HEK293 (cell line): ENCODE data around the gene LRP1.
A peak's percentile ranks its signal among the peaks of the same experiment; 100 is the strongest.

ENCODE experiments used
- CTCF ChIA-PET: fragments of 350-600 bp; formaldehyde crosslinking; extraction: SDS; loops from one replicate; lab custom pipeline; 2021; ENCODE audit warnings: antibody characterized with exemption; lab: Yijun Ruan, JAX
- POLR2A ChIA-PET: fragments of 300-600 bp; formaldehyde crosslinking; extraction: SDS; loops from one replicate; lab custom pipeline; 2020; ENCODE audit warnings: antibody characterized with exemption, inconsistent platforms; lab: Yijun Ruan, JAX
- H3K27ac ChIP-seq: fragments of 200-500 bp; sonication (Bioruptor generic); 2 replicates; pipeline ENCODE4 v1.5.1; 2014; ENCODE audit warnings: low read depth, low read length, control low read depth, inconsistent platforms; ENCODE audit errors: extremely low read depth
- H3K36me3 ChIP-seq, 2 experiments: fragments of 200-500 bp in 1 of 2; sonication (Bioruptor generic) in 1 of 2; 1 replicate in 1 of 2; 2 replicates in 1 of 2; pipeline ENCODE4 v1.5.1; 2014 to 2017; ENCODE audit warnings: inconsistent platforms in 2 of 2, low read length in 2 of 2; ENCODE audit not compliant: control insufficient read depth in 2 of 2, insufficient read depth in 1 of 2
- H3K4me1 ChIP-seq: fragments of 200-500 bp; sonication (Bioruptor generic); 2 replicates; pipeline ENCODE4 v1.5.1; 2014; ENCODE audit warnings: mild to moderate bottlenecking, low read length, inconsistent platforms; ENCODE audit not compliant: control insufficient read depth, insufficient read depth
- H3K4me3 ChIP-seq: 2 replicates; pipeline ENCODE4 v1.5.1; 2011; ENCODE audit warnings: low read depth, mild to moderate bottlenecking, control low read depth, low read length, moderate library complexity
- H3K9me3 ChIP-seq: fragments of 200-500 bp; sonication (Bioruptor generic); 2 replicates; pipeline ENCODE4 v1.5.1; 2014; ENCODE audit warnings: low read depth, low read length, inconsistent platforms; ENCODE audit not compliant: control insufficient read depth, insufficient read depth
- BCL11A ChIP-seq: fragments of 450-650 bp; formaldehyde crosslinking; IDR thresholded peaks from 2 replicates; pipeline ENCODE4 v1.5.1; 2016; ENCODE audit warnings: low read depth, missing biosample characterization, missing genetic modification characterization
- GLI4 ChIP-seq: fragments of 450-650 bp; formaldehyde crosslinking; IDR thresholded peaks from 2 replicates; pipeline ENCODE4 v1.5.1; 2016; ENCODE audit warnings: missing biosample characterization, missing genetic modification characterization
- GLIS2 ChIP-seq: fragments of 450-650 bp; formaldehyde crosslinking; IDR thresholded peaks from 2 replicates; pipeline ENCODE4 v1.5.1; 2016; ENCODE audit warnings: missing biosample characterization, missing genetic modification characterization
- HOXC10 ChIP-seq: sonication (generic); formaldehyde crosslinking; IDR thresholded peaks from 2 replicates; pipeline ENCODE4 v1.8.1; 2023; ENCODE audit warnings: mild to moderate bottlenecking, missing genetic modification reagents
- IKZF3 ChIP-seq: fragments of 450-650 bp; IDR thresholded peaks from 2 replicates; pipeline ENCODE4 v1.5.0; 2018; ENCODE audit warnings: missing biosample characterization, mild to moderate bottlenecking, missing genetic modification characterization, moderate library complexity
- KLF10 ChIP-seq: fragments of 450-650 bp; IDR thresholded peaks from 2 replicates; pipeline ENCODE4 v1.5.1; 2018; ENCODE audit warnings: missing biosample characterization, mild to moderate bottlenecking, missing genetic modification characterization
- OSR2 ChIP-seq: fragments of 450-650 bp; formaldehyde crosslinking; IDR thresholded peaks from 2 replicates; pipeline ENCODE4 v1.5.1; 2016; ENCODE audit warnings: missing biosample characterization, missing genetic modification characterization
- PATZ1 ChIP-seq: fragments of 450-650 bp; formaldehyde crosslinking; IDR thresholded peaks from 2 replicates; pipeline ENCODE4 v1.5.1; 2016; ENCODE audit warnings: missing biosample characterization, missing genetic modification characterization
- YY1 ChIP-seq: fragments of 450-650 bp; formaldehyde crosslinking; IDR thresholded peaks from 2 replicates; pipeline ENCODE4 v1.5.1; 2018; ENCODE audit warnings: missing biosample characterization, missing genetic modification characterization
- ZBTB21 ChIP-seq: fragments of 450-650 bp; formaldehyde crosslinking; IDR thresholded peaks from 2 replicates; pipeline ENCODE4 v1.5.1; 2017; ENCODE audit warnings: missing biosample characterization, missing genetic modification characterization
- ZBTB49 ChIP-seq: fragments of 450-650 bp; formaldehyde crosslinking; IDR thresholded peaks from 2 replicates; pipeline ENCODE4 v1.5.1; 2016; ENCODE audit warnings: missing biosample characterization, missing genetic modification characterization, low read depth
- ZBTB8A ChIP-seq: fragments of 450-650 bp; formaldehyde crosslinking; IDR thresholded peaks from 2 replicates; pipeline ENCODE4 v1.5.1; 2016; ENCODE audit warnings: missing biosample characterization, missing genetic modification characterization
- ZNF10 ChIP-seq: fragments of 450-650 bp; formaldehyde crosslinking; IDR thresholded peaks from 2 replicates; pipeline ENCODE4 v1.5.1; 2017; ENCODE audit warnings: missing biosample characterization, missing genetic modification characterization
- ZNF138 ChIP-seq: fragments of 450-650 bp; formaldehyde crosslinking; IDR thresholded peaks from 2 replicates; pipeline ENCODE4 v1.5.1; 2016; ENCODE audit warnings: missing biosample characterization, missing genetic modification characterization, borderline replicate concordance
- ZNF157 ChIP-seq: fragments of 450-650 bp; formaldehyde crosslinking; IDR thresholded peaks from 2 replicates; pipeline ENCODE4 v1.5.1; 2016; ENCODE audit warnings: missing biosample characterization, missing genetic modification characterization
- ZNF23 ChIP-seq: fragments of 450-650 bp; formaldehyde crosslinking; IDR thresholded peaks from 2 replicates; pipeline ENCODE4 v1.5.1; 2016; ENCODE audit warnings: missing biosample characterization, missing genetic modification characterization, borderline replicate concordance
- ZNF239 ChIP-seq: fragments of 450-650 bp; formaldehyde crosslinking; IDR thresholded peaks from 2 replicates; pipeline ENCODE4 v1.5.1; 2016; ENCODE audit warnings: missing biosample characterization, missing genetic modification characterization
- ZNF280D ChIP-seq: fragments of 450-650 bp; formaldehyde crosslinking; IDR thresholded peaks from 2 replicates; pipeline ENCODE4 v1.5.1; 2016; ENCODE audit warnings: missing biosample characterization, missing genetic modification characterization
- ZNF311 ChIP-seq: fragments of 450-650 bp; formaldehyde crosslinking; IDR thresholded peaks from 2 replicates; pipeline ENCODE4 v1.5.1; 2017; ENCODE audit warnings: missing biosample characterization, missing genetic modification characterization, borderline replicate concordance
- ZNF398 ChIP-seq: fragments of 450-650 bp; formaldehyde crosslinking; IDR thresholded peaks from 2 replicates; pipeline ENCODE4 v1.5.1; 2017; ENCODE audit warnings: missing biosample characterization, missing genetic modification characterization
- ZNF560 ChIP-seq: fragments of 450-650 bp; formaldehyde crosslinking; IDR thresholded peaks from 2 replicates; pipeline ENCODE4 v1.5.1; 2017; ENCODE audit warnings: missing biosample characterization, missing genetic modification characterization, borderline replicate concordance
- ZNF571 ChIP-seq: fragments of 450-650 bp; formaldehyde crosslinking; IDR thresholded peaks from 2 replicates; pipeline ENCODE4 v1.5.0; 2017; ENCODE audit warnings: missing biosample characterization, missing genetic modification characterization
- ZNF596 ChIP-seq: fragments of 450-650 bp; IDR thresholded peaks from 2 replicates; pipeline ENCODE4 v1.5.0; 2018; ENCODE audit warnings: missing biosample characterization, mild to moderate bottlenecking, missing genetic modification characterization, moderate library complexity
- ZNF610 ChIP-seq: fragments of 450-650 bp; formaldehyde crosslinking; IDR thresholded peaks from 2 replicates; pipeline ENCODE4 v1.5.1; 2016; ENCODE audit warnings: missing biosample characterization, missing genetic modification characterization, borderline replicate concordance
- ZNF621 ChIP-seq: fragments of 450-650 bp; formaldehyde crosslinking; IDR thresholded peaks from 2 replicates; pipeline ENCODE4 v1.5.1; 2017; ENCODE audit warnings: missing biosample characterization, missing genetic modification characterization
- ZNF626 ChIP-seq: fragments of 450-650 bp; sonication (Bioruptor Pico); formaldehyde crosslinking; IDR thresholded peaks from 2 replicates; pipeline ENCODE4 v1.5.1; 2018; ENCODE audit warnings: missing biosample characterization, missing genetic modification characterization, inconsistent platforms
- ZNF670 ChIP-seq: fragments of 450-650 bp; formaldehyde crosslinking; IDR thresholded peaks from 2 replicates; pipeline ENCODE4 v1.5.1; 2016; ENCODE audit warnings: missing biosample characterization, missing genetic modification characterization, low read depth
- ZNF776 ChIP-seq: fragments of 450-650 bp; formaldehyde crosslinking; IDR thresholded peaks from 2 replicates; pipeline ENCODE4 v1.5.0; 2017; ENCODE audit warnings: missing biosample characterization, missing genetic modification characterization, borderline replicate concordance
- ZNF792 ChIP-seq: fragments of 450-650 bp; formaldehyde crosslinking; IDR thresholded peaks from 2 replicates; pipeline ENCODE4 v1.5.1; 2016; ENCODE audit warnings: missing biosample characterization, missing genetic modification characterization

LRP1 gene

GRCh38 chr12:57241402-57242310 lies 113.4 kb downstream of the LRP1 start:
- no peak overlapping the region for H3K27ac ChIP-seq
- no peak overlapping the region for H3K4me3 ChIP-seq
- ChIA-PET POLR2A (interaction anchor here (0.7 to 6.4 kb wide), 8 partner anchors 10 to 114 kb away, joined by 3 to 72 read pairs (median 4); partner anchors contain the start of genes LRP1, NXPH4 and SHMT2), CTCF (interaction anchor here (0.5 to 23.3 kb wide), 23 partner anchors 11 to 484 kb away, joined by 3 to 628 read pairs (median 5); partner anchors contain the start of genes GLI1, INHBE, NXPH4 and SHMT2)
- no peaks in the 10 kb centered on the region; a peak in 1 of 3 replicates for H3K36me3 ChIP-seq
- H3K4me1 ChIP-seq: peaks cover 5% of the 10 kb centered on the region
- H3K9me3 ChIP-seq: no peaks in the 10 kb centered on the region
- TF ChIP-seq ZNF10: no peak
- TF ChIP-seq PATZ1 (tag by site-specific recombination): peak; percentile 47
- TF ChIP-seq ZNF792 (tag by site-specific recombination): no peak
- TF ChIP-seq ZBTB8A (tag by site-specific recombination): no peak
- TF ChIP-seq ZNF626: no peak
- TF ChIP-seq ZNF239 (tag by site-specific recombination): no peak
- TF ChIP-seq OSR2 (tag by site-specific recombination): no peak
- TF ChIP-seq GLIS2 (tag by site-specific recombination): peak; percentile 47
- TF ChIP-seq GLI4 (tag by site-specific recombination): no peak
- no peak for TF ChIP-seq ZNF776 (tag by site-specific recombination)
- no peak for TF ChIP-seq ZNF670 (tag by site-specific recombination)
- no peak for TF ChIP-seq ZBTB21 (tag by site-specific recombination)
- 0 out of 2 replicates have a peak, but pooled peaks have one; percentile 24 for TF ChIP-seq IKZF3
- TF ChIP-seq ZNF138 (tag by site-specific recombination): no peak
- no peak for TF ChIP-seq ZNF311 (tag by site-specific recombination)
- TF ChIP-seq ZNF596 (tag by site-specific recombination): 0 out of 2 replicates have a peak, but pooled peaks have one; percentile 14
- TF ChIP-seq HOXC10 (CRISPR knock-in tag): no peak
- no peak for TF ChIP-seq KLF10 (tag by site-specific recombination)
- no peak for TF ChIP-seq ZNF621 (tag by site-specific recombination)
- TF ChIP-seq YY1 (tag by site-specific recombination): no peak
- TF ChIP-seq ZNF398 (tag by site-specific recombination): no peak
- no peak for TF ChIP-seq ZNF280D (tag by site-specific recombination)
- TF ChIP-seq BCL11A (tag by site-specific recombination): 0 out of 2 replicates have a peak, but pooled peaks have one; percentile 12
- no peak for TF ChIP-seq ZNF571 (tag by site-specific recombination)
- TF ChIP-seq ZNF610 (tag by site-specific recombination): no peak
- no peak for TF ChIP-seq ZNF23 (tag by site-specific recombination)
- no peak for TF ChIP-seq ZBTB49 (tag by site-specific recombination)
- TF ChIP-seq ZNF157: no peak
- TF ChIP-seq ZNF560: no peak
